Medulla oblongata (tissue), 1 donor: ENCODE data around the gene SRSF9.

Experiments
- DNase-seq: peaks from one replicate; pipeline ENCODE4 v3.0.0-alpha.2; 2015; ENCODE audit errors: extremely low spot score

Gene SRSF9

GRCh38 chr12:120483621-120484020 is 14.1 kb upstream of the SRSF9 start:
- DNase-seq = no peak

GRCh38 chr12:120481022-120481767 is 11.6 kb upstream of the SRSF9 start:
- no peak for DNase-seq

GRCh38 chr12:120480211-120480610 is 10.7 kb upstream of the SRSF9 start:
- no peak for DNase-seq

- DNase-seq = no peak
These were observed 9.9 kb upstream of the SRSF9 start for GRCh38 chr12:120479458-120479857.

GRCh38 chr12:120475643-120476042 is 6.1 kb upstream of the SRSF9 start:
- DNase-seq = no peak

GRCh38 chr12:120474616-120474960 is 5.0 kb upstream of the SRSF9 start:
- peak; percentile 39 for DNase-seq

- no peak for DNase-seq
These were observed 4.5 kb upstream of the SRSF9 start for GRCh38 chr12:120473807-120474615.

GRCh38 chr12:120472521-120472920 is 3.0 kb upstream of the SRSF9 start:
- no peak for DNase-seq

GRCh38 chr12:120470150-120470784 is 719 bp upstream of the SRSF9 start:
- no peak for DNase-seq

GRCh38 chr12:120468821-120469449 is 613 bp downstream of the SRSF9 start:
- no peak for DNase-seq

GRCh38 chr12:120468325-120468820 is 1.2 kb downstream of the SRSF9 start:
- DNase-seq = peak; percentile 42

- DNase-seq = no peak
These were observed 2.1 kb downstream of the SRSF9 start for GRCh38 chr12:120467439-120467838.

- no peak for DNase-seq
These were observed 2.8 kb downstream of the SRSF9 start for GRCh38 chr12:120466560-120467315.

GRCh38 chr12:120465756-120466155 is 3.8 kb downstream of the SRSF9 start:
- no peak for DNase-seq

- no peak for DNase-seq
These were observed 5.8 kb downstream of the SRSF9 start for GRCh38 chr12:120463712-120464111.

- no peak for DNase-seq
These were observed 7.4 kb downstream of the SRSF9 start for GRCh38 chr12:120462099-120462640.

GRCh38 chr12:120460157-120460556 is 9.4 kb downstream of the SRSF9 start:
- DNase-seq = no peak

GRCh38 chr12:120457133-120457532 is 12.4 kb downstream of the SRSF9 start:
- no peak for DNase-seq

- no peak for DNase-seq
These were observed 14.2 kb downstream of the SRSF9 start for GRCh38 chr12:120455302-120455701.

- DNase-seq = no peak
These were observed 15.6 kb downstream of the SRSF9 start for GRCh38 chr12:120453977-120454376.
